HUES6 (cell line): ENCODE measurements around the gene GRB7.
"Not testable (repeated sequence)": the region's sequence is repeated elsewhere in the genome, so short reads cannot be mapped to it uniquely, and the experiment has no call there.

Source experiments
- H3K27ac ChIP-seq: 2 replicates; pipeline ENCODE4 v1.7.0; 2013; ENCODE audit warnings: low read depth, mild to moderate bottlenecking, low read length, inconsistent platforms
- H3K27me3 ChIP-seq: 2 replicates; pipeline ENCODE4 v1.6.1; 2013; ENCODE audit warnings: low read length; ENCODE audit not compliant: control insufficient read depth, insufficient read depth
- H3K36me3 ChIP-seq: 2 replicates; pipeline ENCODE4 v1.6.1; 2013; ENCODE audit warnings: low read length; ENCODE audit not compliant: control insufficient read depth, insufficient read depth
- H3K4me1 ChIP-seq: 2 replicates; pipeline ENCODE4 v1.6.1; 2013; ENCODE audit warnings: low read length; ENCODE audit not compliant: control insufficient read depth, insufficient read depth
- H3K4me3 ChIP-seq: 2 replicates; pipeline ENCODE4 v1.5.1; 2013; ENCODE audit warnings: low read depth, low read length
- H3K9ac ChIP-seq: one replicate; pipeline ENCODE4 v1.6.1; 2013; ENCODE audit warnings: mild to moderate bottlenecking, low read length
- H3K9me3 ChIP-seq: 2 replicates; pipeline ENCODE4 v1.6.1; 2013; ENCODE audit warnings: low read depth, low read length; ENCODE audit not compliant: control insufficient read depth, insufficient read depth

The GRB7 gene

DNA sequence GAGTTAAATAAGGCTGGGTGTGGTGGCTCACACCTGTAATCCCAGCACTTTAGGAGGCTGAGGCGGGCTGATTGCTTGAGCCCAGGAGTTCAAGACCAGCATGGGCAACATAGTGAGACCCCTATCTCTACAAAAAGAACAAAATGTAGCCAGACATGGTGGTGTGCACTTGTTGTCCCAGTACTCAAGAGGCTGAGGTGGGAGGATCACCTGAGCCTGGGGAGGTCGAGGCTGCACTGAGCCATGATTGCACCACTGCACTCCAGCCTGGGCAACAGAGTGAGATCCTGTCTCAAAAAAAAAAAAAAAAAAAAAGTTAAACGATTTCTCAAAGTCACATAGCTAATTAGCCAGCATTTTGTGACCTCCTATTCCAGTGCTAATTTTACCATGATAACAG is 26.4 kb downstream of the GRB7 start:
- H3K9ac ChIP-seq, H3K4me3 ChIP-seq, H3K36me3 ChIP-seq, H3K27me3 ChIP-seq, H3K27ac ChIP-seq, H3K4me1 ChIP-seq, H3K9me3 ChIP-seq: not testable (repeated sequence)

GRCh38 chr17:39765175-39765574 is 27.4 kb downstream of the GRB7 start:
- Histone ChIP-seq H3K36me3 (no peaks in the 10 kb centered on the region), H3K27ac (no peak overlapping the region), H3K9me3 (no peaks in the 10 kb centered on the region), H3K4me1 (no peaks in the 10 kb centered on the region), H3K27me3 (no peaks in the 10 kb centered on the region; the same call in 1 of the 2 replicates), H3K9ac (no peak overlapping the region), H3K4me3 (no peak overlapping the region)

GRCh38 chr17:39765766-39766165 is 28.0 kb downstream of the GRB7 start:
- Histone ChIP-seq H3K9me3 (no peaks in the 10 kb centered on the region), H3K9ac (no peak overlapping the region), H3K27ac (no peak overlapping the region), H3K4me3 (no peak overlapping the region), H3K27me3 (no peaks in the 10 kb centered on the region; the same call in 1 of the 2 replicates), H3K4me1 (no peaks in the 10 kb centered on the region), H3K36me3 (no peaks in the 10 kb centered on the region)

DNA sequence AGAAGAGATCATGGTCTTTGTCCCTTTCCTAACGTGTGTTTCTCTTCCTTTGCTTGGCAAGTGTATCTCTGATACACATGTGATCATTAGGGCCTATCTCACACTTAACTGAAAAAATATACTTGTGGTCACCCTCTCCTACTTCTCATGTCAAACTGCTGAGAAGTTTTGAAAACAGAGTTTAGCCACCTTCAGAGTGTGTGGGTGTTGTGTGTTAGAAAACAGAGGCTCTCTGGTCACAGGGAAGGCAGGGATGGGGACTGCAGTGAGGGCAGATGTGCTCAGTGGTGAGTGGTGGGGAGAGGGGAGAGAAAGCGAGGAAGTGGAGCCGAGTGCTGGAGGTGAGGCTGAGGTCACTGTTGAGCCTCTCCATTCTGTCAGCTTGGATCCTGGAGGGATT is 29.4 kb downstream of the GRB7 start:
- no peaks in the 10 kb centered on the region for H3K4me1 ChIP-seq
- H3K27ac ChIP-seq = no peak overlapping the region
- H3K36me3 ChIP-seq = no peaks in the 10 kb centered on the region
- no peak overlapping the region for H3K9ac ChIP-seq
- H3K27me3 ChIP-seq = no peaks in the 10 kb centered on the region; the same call in 1 of the 2 replicates
- no peaks in the 10 kb centered on the region for H3K9me3 ChIP-seq
- no peak overlapping the region for H3K4me3 ChIP-seq

DNA sequence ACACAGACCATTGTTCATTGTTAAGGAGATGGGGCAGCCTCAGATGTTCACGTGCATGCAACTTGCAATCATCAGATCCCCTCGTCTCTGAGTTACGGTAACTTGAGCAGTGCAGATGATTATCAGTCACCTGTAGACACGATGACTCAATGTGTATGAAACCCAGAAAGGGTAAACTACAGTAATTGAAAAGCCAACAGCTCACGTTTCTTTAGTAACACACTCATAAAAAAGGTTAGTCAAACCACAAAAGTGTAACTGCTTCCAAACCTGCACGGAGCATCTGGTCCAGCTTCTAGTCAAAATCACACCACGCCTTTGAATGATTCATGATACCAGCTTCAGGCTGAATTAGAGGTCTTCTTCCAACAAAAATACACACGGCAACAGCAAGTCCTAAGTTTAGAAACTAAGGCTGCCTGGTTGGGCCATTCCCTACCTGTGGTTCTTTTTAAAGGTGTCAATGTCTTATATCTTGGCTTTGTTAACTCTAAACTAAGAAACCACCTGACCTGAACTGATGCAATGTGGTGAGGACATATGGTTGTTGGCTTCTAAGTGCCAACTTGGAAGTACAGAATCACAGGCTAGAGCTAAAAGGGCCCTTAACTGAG is 32.3 kb downstream of the GRB7 start:
- H3K4me1 ChIP-seq = peaks cover 6% of the 10 kb centered on the region; the same call in 1 of the 2 replicates
- no peaks in the 10 kb centered on the region; the same call in 1 of the 2 replicates for H3K27me3 ChIP-seq
- no peaks in the 10 kb centered on the region for H3K9me3 ChIP-seq
- H3K36me3 ChIP-seq = no peaks in the 10 kb centered on the region
- no peak overlapping the region for H3K9ac ChIP-seq
- H3K4me3 ChIP-seq = no peak overlapping the region
- H3K27ac ChIP-seq = no peak overlapping the region

GRCh38 chr17:39772415-39772814 is 34.7 kb downstream of the GRB7 start:
- peaks cover 6% of the 10 kb centered on the region; the same call in 1 of the 2 replicates for H3K4me1 ChIP-seq
- H3K36me3 ChIP-seq = no peaks in the 10 kb centered on the region
- no peaks in the 10 kb centered on the region for H3K9me3 ChIP-seq
- H3K27ac ChIP-seq = no peak overlapping the region
- H3K4me3 ChIP-seq = no peak overlapping the region
- no peaks in the 10 kb centered on the region for H3K27me3 ChIP-seq
- no peak overlapping the region for H3K9ac ChIP-seq

- H3K36me3 ChIP-seq = no peaks in the 10 kb centered on the region
- H3K27ac ChIP-seq = no peak overlapping the region
- no peak overlapping the region for H3K4me3 ChIP-seq
- no peak overlapping the region for H3K9ac ChIP-seq
- no peaks in the 10 kb centered on the region for H3K9me3 ChIP-seq
- H3K27me3 ChIP-seq = no peaks in the 10 kb centered on the region
- peaks cover 6% of the 10 kb centered on the region; the same call in 1 of the 2 replicates for H3K4me1 ChIP-seq
Measured at GRCh38 chr17:39772987-39773934, 35.5 kb downstream of the GRB7 start.

- Histone ChIP-seq H3K27me3 (no peaks in the 10 kb centered on the region), H3K27ac (no peak overlapping the region), H3K4me1 (peaks cover 6% of the 10 kb centered on the region; the same call in 1 of the 2 replicates), H3K4me3 (no peak overlapping the region), H3K9ac (no peak overlapping the region), H3K36me3 (no peaks in the 10 kb centered on the region), H3K9me3 (no peaks in the 10 kb centered on the region)
Measured at GRCh38 chr17:39774047-39774446, 36.3 kb downstream of the GRB7 start.

DNA sequence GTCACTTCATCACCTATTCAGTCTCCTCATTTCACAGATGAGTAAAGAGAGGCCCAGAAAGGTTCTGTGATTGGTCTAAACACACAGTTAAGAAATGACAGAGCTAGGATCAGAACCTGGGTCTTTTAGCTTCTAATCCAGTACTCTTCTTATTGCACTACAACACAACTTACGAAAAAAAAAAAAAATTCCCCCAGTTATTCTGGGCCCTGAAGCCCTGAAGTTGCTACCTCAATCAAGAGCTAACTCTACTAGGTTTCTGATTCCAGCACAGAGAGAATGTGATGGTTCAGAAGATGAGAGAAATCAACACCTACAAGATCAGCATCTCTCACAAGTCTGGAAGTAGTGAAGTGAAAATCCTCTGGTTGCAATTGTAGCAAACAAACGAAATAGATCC is 37.3 kb downstream of the GRB7 start:
- Histone ChIP-seq H3K27me3 (no peaks in the 10 kb centered on the region), H3K4me3 (no peak overlapping the region)

DNA sequence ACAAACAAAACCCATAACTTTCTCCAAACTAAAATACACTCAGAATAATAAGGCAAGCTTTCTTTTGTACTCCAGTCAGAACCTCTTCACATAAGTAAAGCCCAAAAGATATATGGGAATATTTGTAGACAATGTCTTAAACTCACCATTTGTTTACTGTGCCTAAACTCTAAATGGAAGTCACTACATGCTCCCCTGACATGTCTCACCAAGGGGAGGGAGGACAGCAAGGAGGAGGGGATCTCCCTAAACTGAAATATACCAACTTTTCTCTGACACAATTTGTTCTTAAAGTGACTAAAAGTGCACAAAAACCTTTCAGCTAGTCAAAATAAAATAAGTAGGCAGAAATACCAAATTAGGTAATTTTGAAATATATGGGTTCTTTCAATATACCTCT is 38.5 kb downstream of the GRB7 start:
- H3K27ac ChIP-seq = no peak overlapping the region

More for the DNA sequence above, 37.3 kb downstream of the GRB7 start:
- peaks cover 6% of the 10 kb centered on the region; the same call in 1 of the 2 replicates for H3K4me1 ChIP-seq
- H3K36me3 ChIP-seq = no peaks in the 10 kb centered on the region
- no peak overlapping the region for H3K27ac ChIP-seq
- no peak overlapping the region for H3K9ac ChIP-seq
- H3K9me3 ChIP-seq = no peaks in the 10 kb centered on the region

More for the DNA sequence above, 38.5 kb downstream of the GRB7 start:
- Histone ChIP-seq H3K36me3 (no peaks in the 10 kb centered on the region), H3K9ac (no peak overlapping the region), H3K4me3 (no peak overlapping the region), H3K4me1 (peaks cover 6% of the 10 kb centered on the region; the same call in 1 of the 2 replicates), H3K9me3 (no peaks in the 10 kb centered on the region), H3K27me3 (no peaks in the 10 kb centered on the region)
